ENCODE results near the gene FAXC.

DNA sequence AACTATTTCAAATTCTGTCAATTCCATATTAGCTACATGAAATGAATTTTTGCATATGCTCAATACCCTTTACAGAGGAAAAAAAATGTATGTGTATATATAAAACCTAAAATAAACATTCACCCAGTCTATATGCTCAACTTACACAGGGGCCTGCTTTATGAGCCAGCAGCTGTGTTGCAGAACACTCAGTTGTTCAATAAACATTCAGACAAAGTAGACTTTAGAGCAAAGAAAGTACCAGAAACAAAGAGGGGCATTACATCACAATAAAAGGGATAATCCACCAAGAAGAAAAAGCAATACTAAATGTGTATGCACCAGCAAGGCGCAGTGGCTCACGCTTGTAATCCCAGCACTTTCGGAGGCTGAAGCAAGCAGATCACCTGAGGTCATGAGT lies 35.0 kb upstream of the FAXC start:
- TF ChIP-seq, protein P1, sequence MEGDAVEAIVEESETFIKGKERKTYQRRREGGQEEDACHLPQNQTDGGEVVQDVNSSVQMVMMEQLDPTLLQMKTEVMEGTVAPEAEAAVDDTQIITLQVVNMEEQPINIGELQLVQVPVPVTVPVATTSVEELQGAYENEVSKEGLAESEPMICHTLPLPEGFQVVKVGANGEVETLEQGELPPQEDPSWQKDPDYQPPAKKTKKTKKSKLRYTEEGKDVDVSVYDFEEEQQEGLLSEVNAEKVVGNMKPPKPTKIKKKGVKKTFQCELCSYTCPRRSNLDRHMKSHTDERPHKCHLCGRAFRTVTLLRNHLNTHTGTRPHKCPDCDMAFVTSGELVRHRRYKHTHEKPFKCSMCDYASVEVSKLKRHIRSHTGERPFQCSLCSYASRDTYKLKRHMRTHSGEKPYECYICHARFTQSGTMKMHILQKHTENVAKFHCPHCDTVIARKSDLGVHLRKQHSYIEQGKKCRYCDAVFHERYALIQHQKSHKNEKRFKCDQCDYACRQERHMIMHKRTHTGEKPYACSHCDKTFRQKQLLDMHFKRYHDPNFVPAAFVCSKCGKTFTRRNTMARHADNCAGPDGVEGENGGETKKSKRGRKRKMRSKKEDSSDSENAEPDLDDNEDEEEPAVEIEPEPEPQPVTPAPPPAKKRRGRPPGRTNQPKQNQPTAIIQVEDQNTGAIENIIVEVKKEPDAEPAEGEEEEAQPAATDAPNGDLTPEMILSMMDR (IDR thresholded peaks at IDR 0.05; ENCODE audit: low read depth, low read length): no peak
- TF ChIP-seq POLR2A (IDR thresholded peaks at IDR 0.05; ENCODE audit: extremely low read depth, insufficient read length) (no peak), MYC (IDR thresholded peaks at IDR 0.05; ENCODE audit: low read depth, low read length) (no peak)
- TF ChIP-seq, protein P2, sequence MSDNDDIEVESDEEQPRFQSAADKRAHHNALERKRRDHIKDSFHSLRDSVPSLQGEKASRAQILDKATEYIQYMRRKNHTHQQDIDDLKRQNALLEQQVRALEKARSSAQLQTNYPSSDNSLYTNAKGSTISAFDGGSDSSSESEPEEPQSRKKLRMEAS (IDR thresholded peaks at IDR 0.05; ENCODE audit: low read depth, low read length): no peak
